Right lobe of liver (tissue), 6 donors: ENCODE results near the gene ZFP90. TPM values are rescaled to one million over a fixed set of nuclear protein-coding genes. Genes with fewer than 3 reads are reported as not detected.
"Not testable (repeated sequence)": the region's sequence is repeated elsewhere in the genome, so short reads cannot be mapped to it uniquely, and the experiment has no call there.

Experiments used
- ATAC-seq, 4 donors: fragments of 200-7000 bp; cut with Tn5 transposase; one replicate each; pipeline ENCODE4 v1.9.1; 2020; ENCODE audit warnings: mild to moderate bottlenecking in 4 of 4, moderate library complexity in 4 of 4
- DNase-seq, 3 donors: peaks; one replicate each; pipeline ENCODE4 v3.0.0-alpha.2; 2020
- H3K27ac ChIP-seq, 3 donors: fragments of 200-600 bp; one replicate each; pipeline ENCODE4 v1.8.0; 2022
- H3K27me3 ChIP-seq, 2 donors: fragments of 200-600 bp; one replicate each; pipeline ENCODE4 v1.8.0; 2022
- H3K36me3 ChIP-seq, 4 donors: fragments of 200-600 bp; sonication (generic) in 1 of 4; one replicate each; pipeline versions ENCODE4 v1.5.1 to v1.8.0; 2017 to 2022; ENCODE audit warnings: control low read depth in 1 of 4
- H3K4me1 ChIP-seq, 4 donors: fragments of 200-600 bp; sonication (generic) in 1 of 4; one replicate each; pipeline versions ENCODE4 v1.5.1 to v1.8.0; 2017 to 2022; ENCODE audit warnings: control low read depth in 1 of 4
- H3K4me3 ChIP-seq, 3 donors: fragments of 200-600 bp; one replicate each; pipeline ENCODE4 v1.8.0; 2022
- H3K9me3 ChIP-seq, 4 donors: fragments of 200-600 bp; sonication (generic) in 1 of 4; one replicate each; pipeline versions ENCODE4 v1.5.1 to v1.8.0; 2017 to 2022; ENCODE audit warnings: control low read depth in 1 of 4
- POLR2A ChIP-seq: fragments of 450-650 bp; IDR thresholded peaks from one replicate; pipeline ENCODE4 v1.6.1; 2017; ENCODE audit warnings: antibody characterized with exemption, mild to moderate bottlenecking
- WGBS: methylation state at CpG from one replicate; pipeline ENCODE4 v1.1.6; 2018; ENCODE audit warnings: low coverage, low lambda C conversion rate; ENCODE audit not compliant: insufficient coverage; ENCODE audit errors: missing lambda C conversion rate; 5-methylcytosine and 5-hydroxymethylcytosine counted together
- intact Hi-C, 2 donors: fragments of 100-400 bp; cut with DNase I; formaldehyde crosslinking; loops; one replicate each; pipeline versions ENCODE4 v1.11.2 to v1.14.1; 2022
- total RNA-seq, 6 experiments: library from RNA; depleted of rRNA in 2 of 6; stranded (reverse); fragments of >200 nt in 2 of 6; fragmentation: NEBNext Ultra II Directional in 3 of 6; extraction: Animal tissue kit (Norgen Biotek cat#: 25700) in 3 of 6; gene quantifications; one replicate each; pipeline versions ENCODE4 v1.1.0 to v1.2.4, GENCODE V29; 2016 to 2023
- TF ChIP-seq, protein P1 (sequence below), 4 donors: fragments of 200-600 bp in 3 of 4; fragments of 450-650 bp in 1 of 4; IDR thresholded peaks; one replicate each; pipeline versions ENCODE4 v1.5.1 to v1.8.0; 2016 to 2022; ENCODE audit warnings: antibody characterized with exemption in 4 of 4, mild to moderate bottlenecking in 2 of 4
- donor health status: DM: no; HTN: yes; CAD: no.
- donor health status: DM: no; HTN: no; CAD: no.
- donor health status: DM: no; HTN: no; CAD: no.
- donor health status: DM: no; HTN: yes; CAD: no.
- donor health status: DM: no; HTN: yes; CAD: no.

Gene ZFP90
- total RNA-seq, 6 experiments from 2014 or later = 3.4 to 11.3 (median 6.2) TPM

DNA sequence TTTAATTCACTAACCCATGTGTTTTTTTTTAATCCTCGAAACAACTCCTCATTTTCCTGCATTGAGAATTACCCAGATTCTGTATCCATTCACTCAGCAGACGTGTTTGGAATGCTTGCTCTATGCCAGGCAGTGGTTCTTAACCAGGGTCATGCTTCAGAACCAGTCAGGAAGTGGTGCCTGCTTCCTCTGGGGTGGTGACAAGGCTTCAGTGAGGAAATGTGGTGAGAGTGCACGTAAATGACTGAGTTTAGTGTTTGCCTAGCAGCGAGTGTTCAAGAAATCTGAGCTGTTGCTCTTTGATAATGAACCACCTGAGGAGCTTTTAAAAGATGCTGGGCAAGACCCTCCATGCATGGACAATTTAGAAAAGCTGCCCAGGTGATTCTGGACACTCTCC is 9.9 kb downstream of the ZFP90 start:
- H3K4me1 ChIP-seq = no peaks in the 10 kb centered on the region
- H3K4me3 ChIP-seq = no peak overlapping the region
- TF ChIP-seq, protein P1, sequence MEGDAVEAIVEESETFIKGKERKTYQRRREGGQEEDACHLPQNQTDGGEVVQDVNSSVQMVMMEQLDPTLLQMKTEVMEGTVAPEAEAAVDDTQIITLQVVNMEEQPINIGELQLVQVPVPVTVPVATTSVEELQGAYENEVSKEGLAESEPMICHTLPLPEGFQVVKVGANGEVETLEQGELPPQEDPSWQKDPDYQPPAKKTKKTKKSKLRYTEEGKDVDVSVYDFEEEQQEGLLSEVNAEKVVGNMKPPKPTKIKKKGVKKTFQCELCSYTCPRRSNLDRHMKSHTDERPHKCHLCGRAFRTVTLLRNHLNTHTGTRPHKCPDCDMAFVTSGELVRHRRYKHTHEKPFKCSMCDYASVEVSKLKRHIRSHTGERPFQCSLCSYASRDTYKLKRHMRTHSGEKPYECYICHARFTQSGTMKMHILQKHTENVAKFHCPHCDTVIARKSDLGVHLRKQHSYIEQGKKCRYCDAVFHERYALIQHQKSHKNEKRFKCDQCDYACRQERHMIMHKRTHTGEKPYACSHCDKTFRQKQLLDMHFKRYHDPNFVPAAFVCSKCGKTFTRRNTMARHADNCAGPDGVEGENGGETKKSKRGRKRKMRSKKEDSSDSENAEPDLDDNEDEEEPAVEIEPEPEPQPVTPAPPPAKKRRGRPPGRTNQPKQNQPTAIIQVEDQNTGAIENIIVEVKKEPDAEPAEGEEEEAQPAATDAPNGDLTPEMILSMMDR (IDR thresholded peaks at IDR 0.05) = no peak
- no peak for TF ChIP-seq POLR2A
- intact Hi-C loops = no loop called here
- ATAC-seq (no peak), DNase-seq (no peak)
- H3K9me3 ChIP-seq = peaks cover 0 to 19% (median 8%) of the 10 kb centered on the region in 4 donors
- no peaks in the 10 kb centered on the region for H3K27me3 ChIP-seq
- WGBS = 65% methylated on average over 2 of the region's 4 CpGs
- H3K27ac ChIP-seq = no peak overlapping the region
- peaks cover 0 to 11% (median 0%) of the 10 kb centered on the region in 4 donors for H3K36me3 ChIP-seq

DNA sequence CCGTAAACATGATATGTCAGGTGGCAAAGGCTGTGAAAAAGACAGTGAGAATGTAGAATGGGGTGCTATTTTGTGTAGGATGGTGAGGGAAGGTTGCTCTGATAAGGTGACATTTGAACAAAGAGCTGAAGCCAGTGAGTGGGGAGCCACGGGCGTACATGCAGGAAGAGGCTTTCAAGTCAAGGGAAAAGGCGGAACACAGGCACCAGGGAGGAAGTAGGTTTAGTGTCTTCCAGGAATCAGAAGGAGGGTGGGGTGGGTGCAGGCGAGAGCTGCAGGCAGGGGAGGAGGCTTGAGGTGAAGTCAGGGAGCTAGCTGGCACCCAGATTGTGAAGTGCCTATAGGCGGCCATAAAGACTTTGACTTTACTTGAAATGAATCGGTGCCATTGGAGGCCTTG is 14.1 kb downstream of the ZFP90 start:
- intact Hi-C loops = no loop called here
- DNase-seq = no peak
- Histone ChIP-seq H3K27me3 (no peaks in the 10 kb centered on the region), H3K4me1 (no peaks in the 10 kb centered on the region), H3K4me3 (no peak overlapping the region), H3K9me3 (peaks cover 0 to 51% (median 4%) of the 10 kb centered on the region in 4 donors), H3K27ac (no peak overlapping the region), H3K36me3 (peaks cover 0 to 24% (median 3%) of the 10 kb centered on the region in 4 donors)
- TF ChIP-seq POLR2A = no peak
- no peak for ATAC-seq
- WGBS = 96% methylated on average over 6 of the region's 7 CpGs

DNA sequence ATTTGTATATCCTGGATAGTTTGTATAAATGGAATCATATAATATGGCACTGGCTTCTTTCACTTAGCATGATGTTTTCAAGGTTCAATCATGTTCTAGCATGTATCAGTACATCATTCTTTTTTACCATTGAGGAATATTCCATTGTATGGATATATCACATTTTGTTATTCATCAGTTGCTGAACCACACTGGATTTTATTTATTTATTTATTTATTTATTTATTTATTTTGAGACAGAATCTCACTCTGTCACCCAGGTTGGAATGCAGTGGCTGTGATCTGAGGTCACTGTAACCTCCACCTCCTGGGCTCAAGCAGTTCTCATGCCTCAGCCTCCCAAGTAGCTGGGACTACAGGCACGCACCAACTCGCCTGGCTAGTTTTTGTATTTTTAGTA is 21.2 kb downstream of the ZFP90 start:
- peaks cover 0 to 83% (median 33%) of the 10 kb centered on the region in 4 donors for H3K9me3 ChIP-seq
- DNase-seq, ATAC-seq, H3K27me3 ChIP-seq, intact Hi-C loops, H3K4me1 ChIP-seq, H3K27ac ChIP-seq, H3K4me3 ChIP-seq: not testable (repeated sequence)
- WGBS = 100% methylated on average over 2 of the region's 2 CpGs
- peaks cover 0 to 49% (median 23%) of the 10 kb centered on the region in 4 donors for H3K36me3 ChIP-seq

DNA sequence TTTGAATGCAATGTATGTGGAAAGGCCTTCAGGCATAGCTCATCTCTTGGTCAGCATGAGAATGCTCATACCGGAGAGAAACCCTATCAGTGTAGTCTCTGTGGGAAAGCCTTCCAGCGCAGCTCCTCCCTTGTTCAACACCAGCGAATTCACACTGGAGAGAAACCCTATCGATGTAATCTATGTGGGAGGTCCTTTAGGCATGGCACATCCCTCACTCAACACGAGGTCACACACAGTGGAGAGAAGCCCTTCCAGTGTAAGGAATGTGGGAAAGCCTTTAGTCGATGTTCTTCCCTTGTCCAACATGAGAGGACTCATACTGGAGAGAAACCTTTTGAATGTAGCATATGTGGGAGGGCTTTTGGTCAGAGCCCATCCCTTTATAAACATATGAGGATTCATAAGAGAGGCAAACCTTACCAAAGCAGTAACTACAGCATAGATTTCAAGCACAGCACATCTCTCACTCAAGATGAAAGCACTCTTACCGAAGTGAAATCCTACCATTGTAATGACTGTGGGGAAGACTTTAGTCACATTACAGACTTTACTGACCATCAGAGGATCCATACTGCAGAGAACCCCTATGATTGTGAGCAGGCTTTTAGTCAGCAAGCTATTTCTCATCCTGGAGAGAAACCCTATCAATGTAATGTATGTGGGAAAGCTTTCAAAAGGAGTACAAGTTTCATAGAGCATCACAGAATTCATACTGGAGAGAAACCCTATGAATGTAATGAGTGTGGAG is 24.7 kb downstream of the ZFP90 start:
- no peak for DNase-seq
- Histone ChIP-seq H3K36me3 (peaks cover 0 to 40% (median 17%) of the 10 kb centered on the region in 4 donors), H3K4me3 (no peak overlapping the region), H3K27me3 (no peaks in the 10 kb centered on the region), H3K9me3 (peaks cover 0 to 86% (median 48%) of the 10 kb centered on the region in 4 donors), H3K4me1 (no peaks in the 10 kb centered on the region), H3K27ac (no peak overlapping the region)
- ATAC-seq = no peak
- intact Hi-C loops = no loop called here
- WGBS = 100% methylated on average over 3 of the region's 7 CpGs
- no peak for TF ChIP-seq POLR2A
- TF ChIP-seq, protein P1 (IDR thresholded peaks at IDR 0.05) = no peak

DNA sequence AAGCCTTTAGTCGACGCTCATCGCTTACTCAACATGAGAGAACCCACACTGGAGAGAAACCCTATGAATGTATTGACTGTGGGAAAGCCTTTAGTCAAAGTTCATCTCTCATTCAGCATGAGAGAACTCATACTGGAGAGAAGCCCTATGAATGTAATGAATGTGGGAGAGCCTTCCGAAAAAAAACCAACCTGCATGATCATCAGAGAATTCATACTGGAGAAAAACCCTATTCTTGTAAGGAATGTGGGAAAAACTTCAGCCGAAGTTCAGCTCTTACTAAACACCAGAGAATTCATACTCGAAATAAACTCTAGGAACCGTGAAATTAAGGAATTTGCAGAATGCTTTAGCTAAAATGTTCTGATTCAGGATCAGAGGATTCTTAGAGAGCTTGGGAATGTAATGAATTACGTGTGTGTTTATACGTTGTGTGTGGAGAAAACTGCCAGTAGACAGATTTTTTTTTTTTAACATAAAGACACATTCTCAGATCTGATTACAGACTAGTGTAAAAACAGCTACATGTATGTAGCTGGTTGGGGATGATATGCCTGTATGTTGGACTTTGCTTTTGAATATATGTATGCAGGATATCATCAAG is 25.4 kb downstream of the ZFP90 start:
- TF ChIP-seq, protein P1 (IDR thresholded peaks at IDR 0.05) = no peak
- TF ChIP-seq POLR2A = no peak

More for the DNA sequence above, 25.4 kb downstream of the ZFP90 start:
- ATAC-seq (no peak), DNase-seq (no peak)
- no peaks in the 10 kb centered on the region for H3K27me3 ChIP-seq
- H3K27ac ChIP-seq = no peak overlapping the region
- peaks cover 0 to 35% (median 14%) of the 10 kb centered on the region in 4 donors for H3K36me3 ChIP-seq
- H3K4me3 ChIP-seq = no peak overlapping the region
- intact Hi-C loops = no loop called here
- 92% methylated on average over 7 of the region's 9 CpGs for WGBS
- peaks cover 0 to 87% (median 48%) of the 10 kb centered on the region in 4 donors for H3K9me3 ChIP-seq
- H3K4me1 ChIP-seq = no peaks in the 10 kb centered on the region
